ENCODE results near the gene FZR1.

GRCh38 chr19:3513229-3514140 lies 7.4 kb downstream of the FZR1 start:
- TF ChIP-seq CTCF (IDR thresholded peaks at IDR 0.05 in 4 of 5, conservative IDR thresholded peaks at IDR 0.05 in 1 of 5) (no peak), POLR2A (IDR thresholded peaks at IDR 0.05) (no peak)

All from gastrocnemius medialis (tissue), 4 donors.